CD14-positive monocyte (primary cell): ENCODE results near the gene NUP88. TPM values are rescaled to one million over a fixed set of nuclear protein-coding genes. Genes with fewer than 3 reads are reported as not detected.
A peak's percentile ranks its signal among the peaks of the same experiment; 100 is the strongest.

Experiments used
- DNase-seq, 3 donors: peaks; one replicate each; pipeline ENCODE4 v3.0.0-alpha.2; 2011 to 2022
- H2AFZ ChIP-seq: 2 replicates; pipeline ENCODE4 v1.6.0; 2012; ENCODE audit warnings: mild to moderate bottlenecking, low read depth, low read length, inconsistent platforms; ENCODE audit not compliant: insufficient read depth, poor library complexity, severe bottlenecking
- H3K27ac ChIP-seq, 2 donors: 1 replicate in 1 of 2; 2 replicates in 1 of 2; pipeline ENCODE4 v1.5.1; 2012 to 2013; ENCODE audit warnings: low read length in 2 of 2, control low read depth in 1 of 2, inconsistent platforms in 1 of 2, low read depth in 1 of 2, mild to moderate bottlenecking in 1 of 2
- H3K27me3 ChIP-seq, 2 donors: one replicate each; pipeline versions ENCODE4 v1.6.0 to v1.6.1; 2011 to 2013; ENCODE audit warnings: low read length in 2 of 2; ENCODE audit not compliant: control insufficient read depth in 2 of 2, insufficient read depth in 2 of 2
- H3K36me3 ChIP-seq, 2 donors: replicated peaks in 1 of 2; 1 replicate in 1 of 2; 2 replicates in 1 of 2; pipeline versions ENCODE4 v1.5.1 to v1.6.1; 2012 to 2013; ENCODE audit warnings: low read length in 2 of 2, control low read depth in 1 of 2, inconsistent platforms in 1 of 2, mild to moderate bottlenecking in 1 of 2; ENCODE audit not compliant: insufficient read depth in 2 of 2, control insufficient read depth in 1 of 2
- H3K4me1 ChIP-seq, 2 donors: 1 replicate in 1 of 2; 2 replicates in 1 of 2; pipeline versions ENCODE4 v1.5.1 to v1.6.1; 2012 to 2013; ENCODE audit warnings: low read length in 2 of 2, control low read depth in 1 of 2, inconsistent platforms in 1 of 2, mild to moderate bottlenecking in 1 of 2, moderate library complexity in 1 of 2; ENCODE audit not compliant: insufficient read depth in 2 of 2, control insufficient read depth in 1 of 2
- H3K4me2 ChIP-seq: replicated peaks from 2 replicates; pipeline ENCODE3; 2012; ENCODE audit warnings: low read length, moderate library complexity, mild to moderate bottlenecking; ENCODE audit not compliant: poor library complexity, severe bottlenecking; ENCODE audit errors: extremely low read depth
- H3K4me3 ChIP-seq, 3 experiments: fragments of 200-600 bp in 1 of 3; sonication (generic) in 1 of 3; replicated peaks in 1 of 3; 1 replicate in 2 of 3; 2 replicates in 1 of 3; pipeline ENCODE4 v1.5.1; 2011 to 2013; ENCODE audit warnings: low read length in 3 of 3, mild to moderate bottlenecking in 3 of 3, control low read depth in 2 of 3, low read depth in 2 of 3, inconsistent platforms in 1 of 3, moderate library complexity in 1 of 3
- H3K79me2 ChIP-seq: 2 replicates; pipeline ENCODE4 v1.6.0; 2012; ENCODE audit warnings: mild to moderate bottlenecking, control low read depth, inconsistent platforms, low read length, moderate library complexity; ENCODE audit not compliant: insufficient read depth
- H3K9ac ChIP-seq: 2 replicates; pipeline ENCODE4 v1.6.0; 2017; ENCODE audit warnings: low read length, mild to moderate bottlenecking; ENCODE audit not compliant: insufficient read depth, poor library complexity, severe bottlenecking
- H3K9me3 ChIP-seq, 2 donors: replicated peaks in 1 of 2; 1 replicate in 1 of 2; 2 replicates in 1 of 2; pipeline versions ENCODE4 v1.5.1 to v1.6.1; 2012 to 2013; ENCODE audit warnings: low read length in 2 of 2, control low read depth in 1 of 2; ENCODE audit not compliant: control insufficient read depth in 1 of 2, insufficient read depth in 1 of 2
- H4K20me1 ChIP-seq: 2 replicates; pipeline ENCODE4 v1.6.0; 2012; ENCODE audit warnings: mild to moderate bottlenecking, low read length, control low read depth, moderate library complexity; ENCODE audit not compliant: insufficient read depth
- H3K27ac Mint-ChIP-seq, 7 donors: one replicate each; pipeline ENCODE4 v1.8.0; 2020; ENCODE audit warnings: mild to moderate bottlenecking in 7 of 7, mixed read lengths in 7 of 7, moderate library complexity in 6 of 7, inconsistent platforms in 2 of 7
- H3K27me3 Mint-ChIP-seq, 3 donors: one replicate each; pipeline ENCODE4 v1.8.0; 2021 to 2022; ENCODE audit warnings: low read depth in 3 of 3, mild to moderate bottlenecking in 3 of 3, mixed read lengths in 3 of 3, moderate library complexity in 3 of 3, inconsistent platforms in 1 of 3
- H3K36me3 Mint-ChIP-seq, 2 donors: one replicate each; pipeline ENCODE4 v1.8.0; 2020; ENCODE audit warnings: mixed read lengths in 2 of 2, inconsistent platforms in 1 of 2, mild to moderate bottlenecking in 1 of 2
- H3K4me1 Mint-ChIP-seq: one replicate; pipeline ENCODE4 v1.8.0; 2020; ENCODE audit warnings: mild to moderate bottlenecking, mixed read lengths
- H3K4me3 Mint-ChIP-seq, 2 donors: one replicate each; pipeline ENCODE4 v1.8.0; 2020; ENCODE audit warnings: mild to moderate bottlenecking in 2 of 2, mixed read lengths in 2 of 2, moderate library complexity in 1 of 2
- H3K9me3 Mint-ChIP-seq, 7 donors: one replicate each; pipeline ENCODE4 v1.8.0; 2020 to 2022; ENCODE audit warnings: mixed read lengths in 7 of 7, mild to moderate bottlenecking in 6 of 7, moderate library complexity in 6 of 7, inconsistent platforms in 2 of 7
- CTCF ChIP-seq: fragments of 200-600 bp; IDR thresholded peaks from one replicate; pipeline ENCODE4 v1.8.0; 2022; ENCODE audit warnings: antibody characterized with exemption, mild to moderate bottlenecking
- WGBS: methylation state at CpG from one replicate; pipeline ENCODE4 v1.1.5; 2013; ENCODE audit warnings: missing lambda C conversion rate; ENCODE audit not compliant: insufficient coverage; 5-methylcytosine and 5-hydroxymethylcytosine counted together
- intact Hi-C, 2 donors: fragments of 100-400 bp; cut with micrococcal nuclease; formaldehyde crosslinking; loops; one replicate each; pipeline versions ENCODE4 v1.15.0 to v1.15.1; 2023
- polyA plus RNA-seq, 3 donors: library from polyadenylated mRNA; depleted of rRNA in 1 of 3; unstranded in 2 of 3; stranded (reverse) in 1 of 3; fragments of 300-500 nt in 2 of 3; fragments of >200 nt in 1 of 3; fragmentation: Illumina TruSeq in 2 of 3; gene quantifications; 1 replicate in 2 of 3; 2 replicates in 1 of 3; pipeline ENCODE4 v1.2.3, GENCODE V29; 2012 to 2021

The NUP88 gene
- polyA plus RNA-seq, 3 donors, result 23.1 to 45.7 (median 36.1) TPM

GRCh38 chr17:5422505-5422904, 3.0 kb upstream of the NUP88 start:
- peaks cover 47 to 64% of the 10 kb centered on the region in 2 donors for H3K36me3 ChIP-seq

GRCh38 chr17:5419959-5420653, 644 bp upstream of the NUP88 start, which contains the start of gene RPAIN:
Gene RPAIN (plus strand): TSS chr17:5420182. CDS start chr17:5420211, 29 bp downstream.
- intact Hi-C loops, result loop anchor here in 1 of 2 donors (2.0 to 5.0 kb wide), 2 partner anchors 19 to 67 kb away; partner anchors contain the start of genes C1QBP, DERL2 and MIS12
- H3K36me3 ChIP-seq, result peaks cover 37 to 58% of the 10 kb centered on the region in 2 donors
- Mint-ChIP-seq H3K27ac (peak within 1 kb of the TSS; percentile 88 to 97 (median 95)), H3K36me3 (peaks cover 32 to 50% of the 10 kb centered on the region in 2 donors), H3K4me3 (peak within 1 kb of the TSS; percentile 98 to 99), H3K9me3 (no peaks in the 10 kb centered on the region), H3K27me3 (peaks cover 0 to 2% (median 2%) of the 10 kb centered on the region in 3 donors), H3K4me1 (peaks cover 23% of the 10 kb centered on the region)
- H3K4me3 ChIP-seq, result peak within 1 kb of the TSS; percentile 60 to 90 (median 87)
- H4K20me1 ChIP-seq, result no peaks in the 10 kb centered on the region
- H3K9ac ChIP-seq, result peak within 1 kb of the TSS; percentile 74
- peak within 1 kb of the TSS; percentile 84 for H3K4me2 ChIP-seq
- no peak for TF ChIP-seq CTCF
- H3K79me2 ChIP-seq, result peaks cover 64% of the 10 kb centered on the region
- peak within 1 kb of the TSS; percentile 85 to 89 for H3K27ac ChIP-seq
- H2AFZ ChIP-seq, result peak within 1 kb of the TSS; percentile 91
- no peaks in the 10 kb centered on the region for H3K9me3 ChIP-seq
- no peaks in the 10 kb centered on the region for H3K27me3 ChIP-seq
- H3K4me1 ChIP-seq, result peaks cover 15 to 20% of the 10 kb centered on the region in 2 donors
- DNase-seq, result peak; percentile 51 to 78 (median 70)
- under 1% methylated on average over 35 of the region's 41 CpGs for WGBS

More at GRCh38 chr17:5422505-5422904, 3.0 kb upstream of the NUP88 start:
- no peak overlapping the region for H3K4me3 ChIP-seq
- no peak overlapping the region for H3K27ac ChIP-seq
- no peak overlapping the region for H3K9ac ChIP-seq
- Mint-ChIP-seq H3K27me3 (peaks cover 0 to 2% (median 0%) of the 10 kb centered on the region in 3 donors), H3K4me1 (peaks cover 20% of the 10 kb centered on the region), H3K36me3 (peaks cover 48 to 60% of the 10 kb centered on the region in 2 donors), H3K27ac (no peak overlapping the region), H3K4me3 (no peak overlapping the region), H3K9me3 (no peaks in the 10 kb centered on the region)
- no peak for TF ChIP-seq CTCF
- 100% methylated on average over 1 of the region's 2 CpGs for WGBS
- no peaks in the 10 kb centered on the region for H3K27me3 ChIP-seq
- intact Hi-C loops, result no loop called here
- H4K20me1 ChIP-seq, result no peaks in the 10 kb centered on the region
- H3K4me2 ChIP-seq, result no peak overlapping the region
- peaks cover 48% of the 10 kb centered on the region for H3K79me2 ChIP-seq
- H3K4me1 ChIP-seq, result peaks cover 15 to 20% of the 10 kb centered on the region in 2 donors
- H2AFZ ChIP-seq, result no peak overlapping the region
- H3K9me3 ChIP-seq, result no peaks in the 10 kb centered on the region
- DNase-seq, result no peak
